SHP77 (cell line): ENCODE results near the gene ABCA2.
"Not testable (repeated sequence)": the region's sequence is repeated elsewhere in the genome, so short reads cannot be mapped to it uniquely, and the experiment has no call there.

Experiments used
- DNase-seq, 2 experiments: peaks; one replicate each; lab custom pipeline; 2025; lab: John Stamatoyannopoulos, UW

ABCA2 gene

GRCh38 chr9:137062798-137063197 is 34.8 kb upstream of the ABCA2 start:
- DNase-seq, result not testable (repeated sequence)

GRCh38 chr9:137062384-137062783 is 34.3 kb upstream of the ABCA2 start:
- DNase-seq, result no peak

GRCh38 chr9:137058521-137059234 is 30.6 kb upstream of the ABCA2 start:
- peak; percentile 59 to 60 for DNase-seq

GRCh38 chr9:137057545-137057944 is 29.5 kb upstream of the ABCA2 start:
- DNase-seq, result peak; percentile 55 to 72

- DNase-seq, result peak in 1 of 2 experiments; percentile 39
These were observed 28.8 kb upstream of the ABCA2 start for GRCh38 chr9:137056739-137057415.

GRCh38 chr9:137055385-137056364 is 27.6 kb upstream of the ABCA2 start:
- DNase-seq, result peak in 1 of 2 experiments; percentile 29

- DNase-seq, result no peak
These were observed 26.9 kb upstream of the ABCA2 start for GRCh38 chr9:137054932-137055384.

- no peak for DNase-seq
These were observed 26.2 kb upstream of the ABCA2 start, which contains the start of gene ENTPD2 for GRCh38 chr9:137053944-137054931. ENTPD2 (minus strand) TSS chr9:137054061; CDS start chr9:137053997, 64 bp downstream.

GRCh38 chr9:137052998-137053943 is 25.2 kb upstream of the ABCA2 start:
- DNase-seq, result no peak

GRCh38 chr9:137052293-137052692 is 24.3 kb upstream of the ABCA2 start:
- DNase-seq, result no peak

- no peak for DNase-seq
These were observed 23.2 kb upstream of the ABCA2 start for GRCh38 chr9:137051145-137051724.

- no peak for DNase-seq
These were observed 22.5 kb upstream of the ABCA2 start for GRCh38 chr9:137050570-137050969.

GRCh38 chr9:137049544-137050449 is 21.8 kb upstream of the ABCA2 start:
- peak; percentile 46 to 77 for DNase-seq

GRCh38 chr9:137048655-137049543 is 20.9 kb upstream of the ABCA2 start:
- peak in 1 of 2 experiments; percentile 15 for DNase-seq

GRCh38 chr9:137046088-137046787 is 18.2 kb upstream of the ABCA2 start, which contains the start of gene NPDC1:
NPDC1 (minus strand) TSS chr9:137046177; CDS start chr9:137045989, 188 bp downstream.
- peak; percentile 54 to 71 for DNase-seq
